ENCODE measurements around the gene MED13L.

Gene MED13L

GRCh38 chr12:115944837-115945490 lies 332.5 kb downstream of the MED13L start:
- Histone ChIP-seq H3K27me3 (ENCODE audit: low read depth, low read length) (no peaks in the 10 kb centered on the region), H3K9me3 (ENCODE audit: control insufficient read depth in 1 of 2, low read length in 2 of 2) (no peaks in the 10 kb centered on the region), H3K4me3 (ENCODE audit: low read depth in 1 of 2, low read length in 2 of 2) (no peak overlapping the region), H3K36me3 (ENCODE audit: control insufficient read depth in 1 of 2, insufficient read depth in 2 of 2, low read length in 2 of 2) (peaks cover 0 to 2% of the 10 kb centered on the region in 2 donors), H3K4me1 (ENCODE audit: control insufficient read depth in 1 of 2, insufficient read depth in 2 of 2, low read length in 2 of 2) (peaks cover 0 to 5% of the 10 kb centered on the region in 2 donors), H3K27ac (ENCODE audit: low read length) (no peak overlapping the region)

DNA sequence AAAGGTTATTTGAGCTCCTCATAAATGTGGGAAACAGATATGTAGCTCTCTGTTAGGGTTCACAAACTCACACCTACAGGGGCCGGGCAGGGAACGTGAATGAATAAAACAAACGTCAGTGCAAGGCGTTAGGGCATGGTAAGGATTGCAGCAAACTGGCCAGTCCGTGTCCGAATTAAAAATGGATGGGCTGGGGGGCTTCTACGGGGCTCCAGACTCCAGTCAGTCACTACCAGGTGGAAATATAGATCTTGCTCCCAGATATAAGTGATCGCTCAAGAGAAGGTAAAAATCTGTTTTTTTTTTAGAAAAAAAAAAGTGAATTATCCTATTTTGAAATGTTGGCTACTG lies 333.1 kb downstream of the MED13L start:
- Histone ChIP-seq H3K27ac (ENCODE audit: low read length) (no peak overlapping the region), H3K36me3 (ENCODE audit: control insufficient read depth in 1 of 2, insufficient read depth in 2 of 2, low read length in 2 of 2) (no peaks in the 10 kb centered on the region), H3K4me1 (ENCODE audit: control insufficient read depth in 1 of 2, insufficient read depth in 2 of 2, low read length in 2 of 2) (peaks cover 0 to 5% of the 10 kb centered on the region in 2 donors), H3K27me3 (ENCODE audit: low read depth, low read length) (no peaks in the 10 kb centered on the region), H3K9me3 (ENCODE audit: control insufficient read depth in 1 of 2, low read length in 2 of 2) (no peaks in the 10 kb centered on the region), H3K4me3 (ENCODE audit: low read depth in 1 of 2, low read length in 2 of 2) (no peak overlapping the region)

- peaks cover 0 to 5% of the 10 kb centered on the region in 2 donors for H3K4me1 ChIP-seq (ENCODE audit: control insufficient read depth in 1 of 2, insufficient read depth in 2 of 2, low read length in 2 of 2)
- peaks cover 4% of the 10 kb centered on the region in 2 donors for H3K9me3 ChIP-seq (ENCODE audit: control insufficient read depth in 1 of 2, low read length in 2 of 2)
- H3K27ac ChIP-seq (ENCODE audit: low read length), result no peak overlapping the region
- H3K4me3 ChIP-seq (ENCODE audit: low read depth in 1 of 2, low read length in 2 of 2), result no peak overlapping the region
- H3K36me3 ChIP-seq (ENCODE audit: control insufficient read depth in 1 of 2, insufficient read depth in 2 of 2, low read length in 2 of 2), result no peaks in the 10 kb centered on the region
- no peaks in the 10 kb centered on the region for H3K27me3 ChIP-seq (ENCODE audit: low read depth, low read length)
These were observed 333.7 kb downstream of the MED13L start for GRCh38 chr12:115943630-115944391.

DNA sequence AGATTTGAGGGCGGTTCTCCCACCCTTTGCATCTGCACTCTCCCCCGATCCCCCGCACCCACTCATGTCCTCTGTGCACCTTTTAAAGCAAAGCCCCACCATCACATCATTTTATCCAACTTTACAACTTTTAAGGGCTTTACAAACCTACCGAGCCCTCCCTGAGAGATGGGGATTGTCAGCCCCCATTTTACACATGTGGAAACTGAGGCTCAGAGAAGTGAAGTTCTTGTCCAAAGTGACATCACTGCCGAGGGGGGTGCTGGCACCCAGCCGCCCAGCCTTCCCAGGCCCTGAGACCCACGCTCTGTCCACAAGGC lies 334.2 kb downstream of the MED13L start:
- H3K9me3 ChIP-seq (ENCODE audit: control insufficient read depth in 1 of 2, low read length in 2 of 2), result peaks cover 6% of the 10 kb centered on the region in 2 donors
- no peaks in the 10 kb centered on the region for H3K36me3 ChIP-seq (ENCODE audit: control insufficient read depth in 1 of 2, insufficient read depth in 2 of 2, low read length in 2 of 2)
- no peak overlapping the region for H3K4me3 ChIP-seq (ENCODE audit: low read depth in 1 of 2, low read length in 2 of 2)
- peaks cover 0 to 5% of the 10 kb centered on the region in 2 donors for H3K4me1 ChIP-seq (ENCODE audit: control insufficient read depth in 1 of 2, insufficient read depth in 2 of 2, low read length in 2 of 2)
- no peaks in the 10 kb centered on the region for H3K27me3 ChIP-seq (ENCODE audit: low read depth, low read length)
- no peak overlapping the region for H3K27ac ChIP-seq (ENCODE audit: low read length)

DNA sequence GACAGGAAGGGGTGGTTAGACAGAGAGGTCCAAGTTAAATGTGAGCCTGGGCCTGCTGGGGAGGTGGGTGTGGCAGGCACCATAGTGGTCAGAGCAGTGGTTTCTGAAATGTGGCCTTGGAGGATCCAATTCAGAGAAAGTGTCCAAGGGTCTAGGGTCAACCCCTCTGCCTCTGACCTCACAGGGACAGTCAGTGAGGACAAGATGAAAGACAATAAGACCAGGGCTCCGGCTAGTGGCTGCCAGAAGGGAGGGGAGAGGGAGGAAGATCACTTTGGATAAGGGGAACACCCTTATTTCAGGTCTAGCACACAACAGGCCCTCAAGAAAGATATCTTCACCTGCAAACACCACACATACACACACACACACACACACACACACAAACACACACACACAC lies 335.1 kb downstream of the MED13L start:
- H3K36me3 ChIP-seq (ENCODE audit: control insufficient read depth in 1 of 2, insufficient read depth in 2 of 2, low read length in 2 of 2), result no peaks in the 10 kb centered on the region
- H3K4me3 ChIP-seq (ENCODE audit: low read depth in 1 of 2, low read length in 2 of 2), result no peak overlapping the region
- peaks cover 6% of the 10 kb centered on the region in 2 donors for H3K9me3 ChIP-seq (ENCODE audit: control insufficient read depth in 1 of 2, low read length in 2 of 2)
- H3K27ac ChIP-seq (ENCODE audit: low read length), result no peak overlapping the region
- H3K27me3 ChIP-seq (ENCODE audit: low read depth, low read length), result no peaks in the 10 kb centered on the region
- H3K4me1 ChIP-seq (ENCODE audit: control insufficient read depth in 1 of 2, insufficient read depth in 2 of 2, low read length in 2 of 2), result peaks cover 0 to 5% of the 10 kb centered on the region in 2 donors

GRCh38 chr12:115941362-115941761 lies 336.1 kb downstream of the MED13L start:
- Histone ChIP-seq H3K9me3 (ENCODE audit: control insufficient read depth in 1 of 2, low read length in 2 of 2) (peaks cover 6% of the 10 kb centered on the region in 2 donors), H3K27me3 (ENCODE audit: low read depth, low read length) (no peaks in the 10 kb centered on the region), H3K27ac (ENCODE audit: low read length) (no peak overlapping the region), H3K4me1 (ENCODE audit: control insufficient read depth in 1 of 2, insufficient read depth in 2 of 2, low read length in 2 of 2) (peaks cover 0 to 5% of the 10 kb centered on the region in 2 donors), H3K4me3 (ENCODE audit: low read depth in 1 of 2, low read length in 2 of 2) (no peak overlapping the region), H3K36me3 (ENCODE audit: control insufficient read depth in 1 of 2, insufficient read depth in 2 of 2, low read length in 2 of 2) (no peaks in the 10 kb centered on the region)

DNA sequence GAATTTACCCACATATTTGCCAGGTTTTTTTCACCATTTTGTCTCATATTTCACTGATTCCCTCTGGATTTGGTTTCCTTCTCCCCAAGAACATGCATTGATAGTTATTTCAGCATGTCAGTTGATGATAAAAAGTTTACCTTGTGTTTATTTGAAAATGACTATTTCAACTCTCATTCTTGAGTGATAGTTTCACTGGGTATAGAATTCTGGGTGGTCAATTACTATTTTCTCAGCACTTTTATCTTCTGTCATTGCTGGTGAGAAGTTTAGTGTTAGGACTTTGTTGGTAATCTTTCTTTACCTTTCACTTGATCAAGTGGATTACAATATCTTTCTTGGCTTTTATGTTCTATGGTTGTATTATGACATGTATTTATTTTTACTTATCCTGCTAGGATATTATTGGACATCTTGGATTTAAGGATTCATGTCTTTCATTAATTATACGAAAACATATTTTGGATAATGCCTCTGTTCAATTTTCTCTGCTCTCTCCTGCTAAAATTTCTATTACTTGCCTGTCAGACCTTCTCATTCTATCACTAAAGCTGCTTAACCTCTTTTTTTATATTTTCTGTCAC lies 338.6 kb downstream of the MED13L start:
- Histone ChIP-seq H3K27ac (ENCODE audit: low read length) (no peak overlapping the region), H3K4me3 (ENCODE audit: low read depth in 1 of 2, low read length in 2 of 2) (no peak overlapping the region), H3K27me3 (ENCODE audit: low read depth, low read length) (no peaks in the 10 kb centered on the region), H3K4me1 (ENCODE audit: control insufficient read depth in 1 of 2, insufficient read depth in 2 of 2, low read length in 2 of 2) (peaks cover 0 to 5% of the 10 kb centered on the region in 2 donors), H3K36me3 (ENCODE audit: control insufficient read depth in 1 of 2, insufficient read depth in 2 of 2, low read length in 2 of 2) (no peaks in the 10 kb centered on the region), H3K9me3 (ENCODE audit: control insufficient read depth in 1 of 2, low read length in 2 of 2) (peaks cover 6% of the 10 kb centered on the region in 2 donors)

GRCh38 chr12:115936997-115937916 lies 340.2 kb downstream of the MED13L start:
- H3K4me3 ChIP-seq (ENCODE audit: low read depth in 1 of 2, low read length in 2 of 2), result no peak overlapping the region
- H3K27me3 ChIP-seq (ENCODE audit: low read depth, low read length), result no peaks in the 10 kb centered on the region
- H3K9me3 ChIP-seq (ENCODE audit: control insufficient read depth in 1 of 2, low read length in 2 of 2), result peaks cover 6% of the 10 kb centered on the region in 2 donors
- H3K4me1 ChIP-seq (ENCODE audit: control insufficient read depth in 1 of 2, insufficient read depth in 2 of 2, low read length in 2 of 2), result no peaks in the 10 kb centered on the region
- no peaks in the 10 kb centered on the region for H3K36me3 ChIP-seq (ENCODE audit: control insufficient read depth in 1 of 2, insufficient read depth in 2 of 2, low read length in 2 of 2)
- no peak overlapping the region for H3K27ac ChIP-seq (ENCODE audit: low read length)

GRCh38 chr12:115934877-115935276 lies 342.6 kb downstream of the MED13L start:
- H3K9me3 ChIP-seq (ENCODE audit: control insufficient read depth in 1 of 2, low read length in 2 of 2), result peaks cover 6% of the 10 kb centered on the region in 2 donors
- no peaks in the 10 kb centered on the region for H3K36me3 ChIP-seq (ENCODE audit: control insufficient read depth in 1 of 2, insufficient read depth in 2 of 2, low read length in 2 of 2)
- H3K4me1 ChIP-seq (ENCODE audit: control insufficient read depth in 1 of 2, insufficient read depth in 2 of 2, low read length in 2 of 2), result no peaks in the 10 kb centered on the region
- no peak overlapping the region for H3K27ac ChIP-seq (ENCODE audit: low read length)
- no peak overlapping the region for H3K4me3 ChIP-seq (ENCODE audit: low read depth in 1 of 2, low read length in 2 of 2)
- H3K27me3 ChIP-seq (ENCODE audit: low read depth, low read length), result no peaks in the 10 kb centered on the region

DNA sequence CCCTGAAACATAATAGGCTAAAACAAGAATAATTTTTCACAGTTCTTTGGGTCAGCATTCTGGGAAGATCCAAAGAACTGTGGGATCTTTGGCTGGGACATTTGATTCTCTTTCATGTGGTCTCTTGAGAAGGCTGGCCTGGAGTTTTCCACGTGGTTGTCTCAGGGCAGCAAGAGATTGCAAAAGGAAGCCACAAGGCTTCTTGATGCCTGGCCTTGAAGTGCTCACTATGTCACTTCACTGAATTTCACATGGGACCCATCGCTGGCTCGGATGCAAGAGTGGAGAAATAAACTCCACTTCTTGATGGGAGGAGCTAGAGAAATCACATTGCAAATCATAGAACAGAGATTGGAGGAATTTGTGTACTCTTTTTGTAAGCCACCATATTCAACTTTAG lies 343.4 kb downstream of the MED13L start:
- Histone ChIP-seq H3K4me3 (ENCODE audit: low read depth in 1 of 2, low read length in 2 of 2) (no peak overlapping the region), H3K4me1 (ENCODE audit: control insufficient read depth in 1 of 2, insufficient read depth in 2 of 2, low read length in 2 of 2) (no peaks in the 10 kb centered on the region), H3K27ac (ENCODE audit: low read length) (no peak overlapping the region), H3K27me3 (ENCODE audit: low read depth, low read length) (no peaks in the 10 kb centered on the region), H3K36me3 (ENCODE audit: control insufficient read depth in 1 of 2, insufficient read depth in 2 of 2, low read length in 2 of 2) (no peaks in the 10 kb centered on the region), H3K9me3 (ENCODE audit: control insufficient read depth in 1 of 2, low read length in 2 of 2) (peaks cover 5% of the 10 kb centered on the region in 2 donors)

DNA sequence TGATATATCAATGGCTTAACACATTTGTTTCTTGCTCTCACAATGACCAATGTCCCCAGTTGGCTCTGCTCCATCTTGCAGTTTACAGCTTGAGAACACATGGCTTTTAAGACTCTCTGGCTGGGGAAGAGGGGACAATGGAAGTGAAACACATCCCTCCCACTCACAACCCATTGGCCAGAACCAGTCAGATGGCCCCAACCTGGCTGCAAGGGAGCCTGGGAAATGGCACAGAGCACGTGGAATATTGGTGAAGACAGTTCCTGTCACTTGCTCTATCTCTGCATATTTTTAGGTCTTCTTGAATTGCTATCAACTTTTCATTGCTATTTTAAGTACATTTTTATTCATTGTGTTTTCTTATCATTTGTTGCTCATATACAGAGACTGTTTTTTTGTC lies 345.4 kb downstream of the MED13L start:
- no peak overlapping the region for H3K4me3 ChIP-seq (ENCODE audit: low read depth in 1 of 2, low read length in 2 of 2)
- H3K27me3 ChIP-seq (ENCODE audit: low read depth, low read length), result no peaks in the 10 kb centered on the region
- no peaks in the 10 kb centered on the region for H3K4me1 ChIP-seq (ENCODE audit: control insufficient read depth in 1 of 2, insufficient read depth in 2 of 2, low read length in 2 of 2)
- no peaks in the 10 kb centered on the region for H3K36me3 ChIP-seq (ENCODE audit: control insufficient read depth in 1 of 2, insufficient read depth in 2 of 2, low read length in 2 of 2)
- no peak overlapping the region for H3K27ac ChIP-seq (ENCODE audit: low read length)
- no peaks in the 10 kb centered on the region for H3K9me3 ChIP-seq (ENCODE audit: control insufficient read depth in 1 of 2, low read length in 2 of 2)

All from muscle layer of duodenum (tissue), 2 donors.